Activated naive CD4-positive, alpha-beta T cell treated with Interleukin-2 at 50 U/mL for 16 hours (primary cell): ENCODE data around the gene SLC5A2.
"Not testable (repeated sequence)": the region's sequence is repeated elsewhere in the genome, so short reads cannot be mapped to it uniquely, and the experiment has no call there.

Experiments used
- DNase-seq: peaks from one replicate; pipeline ENCODE4 v3.0.0-alpha.2; 2020

Gene SLC5A2

GRCh38 chr16:31501966-31502348 is 19.0 kb downstream of the SLC5A2 start:
- no peak for DNase-seq

- DNase-seq = no peak
These were observed 20.1 kb downstream of the SLC5A2 start for GRCh38 chr16:31502981-31503380.

GRCh38 chr16:31503555-31503954 is 20.6 kb downstream of the SLC5A2 start:
- DNase-seq = not testable (repeated sequence)

GRCh38 chr16:31504159-31504558 is 21.2 kb downstream of the SLC5A2 start:
- no peak for DNase-seq

GRCh38 chr16:31505483-31505882 is 22.6 kb downstream of the SLC5A2 start:
- no peak for DNase-seq

GRCh38 chr16:31507617-31507928 is 24.6 kb downstream of the SLC5A2 start:
- DNase-seq = no peak

- DNase-seq = peak; percentile 85
These were observed 25.2 kb downstream of the SLC5A2 start, which contains the start of gene RUSF1 for GRCh38 chr16:31507929-31508705. Gene RUSF1 (minus strand): TSS chr16:31508391. CDS start chr16:31508373, 18 bp downstream.

GRCh38 chr16:31508706-31509195 is 25.8 kb downstream of the SLC5A2 start:
- DNase-seq = no peak

- no peak for DNase-seq
These were observed 30.2 kb downstream of the SLC5A2 start for GRCh38 chr16:31513126-31513525.

GRCh38 chr16:31513884-31514283 is 31.0 kb downstream of the SLC5A2 start:
- DNase-seq = no peak

GRCh38 chr16:31517800-31518402 is 35.0 kb downstream of the SLC5A2 start:
- no peak for DNase-seq

- no peak for DNase-seq
These were observed 37.0 kb downstream of the SLC5A2 start for GRCh38 chr16:31519759-31520431.

GRCh38 chr16:31521368-31521767 is 38.4 kb downstream of the SLC5A2 start:
- DNase-seq = no peak

- DNase-seq = no peak
These were observed 39.1 kb downstream of the SLC5A2 start for GRCh38 chr16:31522071-31522470.

- DNase-seq = not testable (repeated sequence)
These were observed 40.8 kb downstream of the SLC5A2 start for GRCh38 chr16:31523768-31524167.

- DNase-seq = no peak
These were observed 42.2 kb downstream of the SLC5A2 start for GRCh38 chr16:31525113-31525512.

- no peak for DNase-seq
These were observed 44.9 kb downstream of the SLC5A2 start, which contains the start of gene AHSP for GRCh38 chr16:31527734-31528274. Gene AHSP (plus strand): TSS chr16:31527900. CDS start chr16:31528140, 240 bp downstream.

- DNase-seq = no peak
These were observed 45.7 kb downstream of the SLC5A2 start for GRCh38 chr16:31528523-31529107.

- DNase-seq = no peak
These were observed 46.4 kb downstream of the SLC5A2 start for GRCh38 chr16:31529108-31529936.

GRCh38 chr16:31529937-31530312 is 47.0 kb downstream of the SLC5A2 start:
- no peak for DNase-seq

- DNase-seq = no peak
These were observed 47.5 kb downstream of the SLC5A2 start for GRCh38 chr16:31530405-31530804.

GRCh38 chr16:31531096-31531495 is 48.2 kb downstream of the SLC5A2 start:
- DNase-seq = no peak
